HEK293T (cell line): ENCODE results near the gene CSF1R.

Experiments
- CTCF ChIA-PET: fragments of 350-600 bp; formaldehyde crosslinking; extraction: SDS; loops from one replicate; lab custom pipeline; 2021; ENCODE audit warnings: antibody characterized with exemption, inconsistent platforms; lab: Yijun Ruan, JAX
- POLR2A ChIA-PET: fragments of 350-600 bp; formaldehyde crosslinking; extraction: SDS; loops from one replicate; lab custom pipeline; 2020; ENCODE audit warnings: antibody characterized with exemption, inconsistent platforms; lab: Yijun Ruan, JAX
- DNase-seq: peaks from one replicate; pipeline ENCODE4 v3.0.0; 2012; ENCODE audit warnings: mixed read lengths; ENCODE audit errors: extremely low spot score
- ARNT ChIP-seq: fragments of 450-650 bp; IDR thresholded peaks from 2 replicates; pipeline ENCODE4 v1.6.1; 2017; ENCODE audit warnings: mild to moderate bottlenecking
- BHLHE40 ChIP-seq: fragments of 450-650 bp; IDR thresholded peaks from 2 replicates; pipeline ENCODE4 v1.6.1; 2016; ENCODE audit warnings: mild to moderate bottlenecking, moderate library complexity, borderline replicate concordance
- CTBP1 ChIP-seq: fragments of 450-650 bp; IDR thresholded peaks from 2 replicates; pipeline ENCODE4 v1.6.1; 2016; ENCODE audit warnings: borderline replicate concordance
- ELF4 ChIP-seq: fragments of 450-650 bp; IDR thresholded peaks from 2 replicates; pipeline ENCODE4 v1.6.1; 2017; ENCODE audit warnings: antibody characterized with exemption
- FOXA1 ChIP-seq: fragments of 450-650 bp; IDR thresholded peaks from 2 replicates; pipeline ENCODE4 v1.6.1; 2016; ENCODE audit warnings: mild to moderate bottlenecking
- FOXK2 ChIP-seq: fragments of 450-650 bp; IDR thresholded peaks from 2 replicates; pipeline ENCODE4 v1.6.1; 2016; ENCODE audit warnings: mild to moderate bottlenecking
- FOXM1 ChIP-seq: fragments of 450-650 bp; IDR thresholded peaks from 2 replicates; pipeline ENCODE4 v1.6.1; 2017; ENCODE audit warnings: mild to moderate bottlenecking, borderline replicate concordance
- HDGF ChIP-seq: fragments of 450-650 bp; IDR thresholded peaks from 2 replicates; pipeline ENCODE4 v1.6.1; 2017; ENCODE audit warnings: antibody characterized with exemption, borderline replicate concordance
- L3MBTL2 ChIP-seq: fragments of 450-650 bp; conservative IDR thresholded peaks from 2 replicates; pipeline ENCODE4 v1.6.1; 2016; ENCODE audit warnings: mild to moderate bottlenecking
- LEF1 ChIP-seq: fragments of 450-650 bp; IDR thresholded peaks from 2 replicates; pipeline ENCODE4 v1.6.1; 2017; ENCODE audit warnings: mild to moderate bottlenecking, borderline replicate concordance
- NFRKB ChIP-seq: fragments of 450-650 bp; IDR thresholded peaks from 2 replicates; pipeline ENCODE4 v1.6.1; 2016; ENCODE audit warnings: mild to moderate bottlenecking, moderate library complexity
- SP1 ChIP-seq: fragments of 450-650 bp; IDR thresholded peaks from 2 replicates; pipeline ENCODE4 v1.6.1; 2017
- SUZ12 ChIP-seq: fragments of 450-650 bp; IDR thresholded peaks from 2 replicates; pipeline ENCODE4 v1.6.1; 2016; ENCODE audit warnings: mild to moderate bottlenecking
- TARDBP ChIP-seq: fragments of 450-650 bp; IDR thresholded peaks from 2 replicates; pipeline ENCODE4 v1.6.1; 2016
- ZNF384 ChIP-seq: fragments of 450-650 bp; IDR thresholded peaks from 2 replicates; pipeline ENCODE4 v1.6.1; 2016
- TF ChIP-seq, protein P1 (sequence below): fragments of 450-650 bp; IDR thresholded peaks from 2 replicates; pipeline ENCODE4 v1.6.1; 2016

CSF1R gene

DNA sequence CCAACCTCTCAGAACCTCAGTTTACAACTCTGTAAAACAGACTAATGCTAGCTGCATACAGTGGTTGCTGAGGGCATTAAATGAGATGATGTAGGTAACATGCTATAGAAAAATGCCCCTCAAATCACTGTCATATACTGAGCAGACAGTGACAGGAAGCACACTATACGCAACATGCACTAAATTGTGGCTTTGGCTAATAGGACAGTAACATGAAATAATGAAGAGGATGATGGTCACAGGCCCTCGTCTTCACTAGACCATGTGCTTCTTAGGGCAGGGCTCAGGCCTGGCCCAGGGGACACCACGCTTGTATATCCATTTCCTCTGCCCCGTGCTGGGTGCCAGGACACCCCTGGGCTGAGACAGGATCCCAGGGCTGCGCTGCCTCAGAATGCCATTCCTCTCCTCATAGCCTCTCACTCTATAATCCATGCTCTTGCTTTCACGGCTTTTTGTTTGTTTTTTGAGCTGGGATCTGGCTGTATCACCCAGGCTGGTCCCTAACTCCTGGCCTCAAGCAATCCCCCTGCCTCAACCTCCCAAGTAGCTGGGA lies 18.9 kb downstream of the CSF1R start:
- POLR2A ChIA-PET, result no interaction called here
- no peak for DNase-seq
- CTCF ChIA-PET, result no interaction called here
- TF ChIP-seq FOXK2 (no peak), SP1 (no peak), BHLHE40 (no peak), LEF1 (no peak), CTBP1 (no peak), NFRKB (no peak), ARNT (no peak), FOXM1 (no peak), TARDBP (no peak), HDGF (no peak), SUZ12 (no peak), ZNF384 (no peak), L3MBTL2 (no peak)
- TF ChIP-seq, protein P1, sequence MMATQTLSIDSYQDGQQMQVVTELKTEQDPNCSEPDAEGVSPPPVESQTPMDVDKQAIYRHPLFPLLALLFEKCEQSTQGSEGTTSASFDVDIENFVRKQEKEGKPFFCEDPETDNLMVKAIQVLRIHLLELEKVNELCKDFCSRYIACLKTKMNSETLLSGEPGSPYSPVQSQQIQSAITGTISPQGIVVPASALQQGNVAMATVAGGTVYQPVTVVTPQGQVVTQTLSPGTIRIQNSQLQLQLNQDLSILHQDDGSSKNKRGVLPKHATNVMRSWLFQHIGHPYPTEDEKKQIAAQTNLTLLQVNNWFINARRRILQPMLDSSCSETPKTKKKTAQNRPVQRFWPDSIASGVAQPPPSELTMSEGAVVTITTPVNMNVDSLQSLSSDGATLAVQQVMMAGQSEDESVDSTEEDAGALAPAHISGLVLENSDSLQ, result no peak

DNA sequence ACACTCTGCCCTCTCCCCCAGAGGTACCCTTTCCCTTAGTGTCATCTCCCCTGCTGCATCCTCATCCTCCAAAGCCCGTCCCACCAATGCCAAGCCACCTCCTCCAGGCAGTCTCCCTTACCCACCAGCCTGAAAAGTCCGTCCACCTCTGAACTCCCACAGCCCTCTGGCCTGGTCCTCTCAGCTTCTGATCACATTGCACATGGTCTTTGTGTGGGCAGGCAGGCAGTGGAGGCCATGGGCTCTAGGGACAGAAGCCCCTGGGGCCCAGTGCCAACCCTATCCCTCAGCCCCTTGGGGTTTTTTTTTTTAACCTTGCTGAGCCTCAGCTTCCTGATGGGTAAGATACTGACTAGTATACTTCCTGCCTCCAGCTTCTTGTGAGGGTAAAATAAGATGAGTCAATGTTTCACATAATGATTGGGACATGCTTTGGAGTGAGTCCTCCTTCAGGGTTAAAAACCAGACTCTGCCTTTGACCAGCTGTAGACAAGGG lies 19.4 kb downstream of the CSF1R start:
- DNase-seq, result no peak
- ChIA-PET POLR2A (no interaction called here), CTCF (no interaction called here)
- TF ChIP-seq FOXK2, result no peak
- no peak for TF ChIP-seq L3MBTL2
- no peak for TF ChIP-seq BHLHE40
- TF ChIP-seq FOXM1, result no peak
- no peak for TF ChIP-seq NFRKB
- no peak for TF ChIP-seq TARDBP
- no peak for TF ChIP-seq SP1
- TF ChIP-seq LEF1, result no peak
- TF ChIP-seq CTBP1, result no peak
- no peak for TF ChIP-seq ARNT
- no peak for TF ChIP-seq SUZ12
- no peak for TF ChIP-seq FOXA1
- TF ChIP-seq, protein P1, result no peak
- TF ChIP-seq HDGF, result no peak
- TF ChIP-seq ELF4, result no peak
- TF ChIP-seq ZNF384, result no peak

DNA sequence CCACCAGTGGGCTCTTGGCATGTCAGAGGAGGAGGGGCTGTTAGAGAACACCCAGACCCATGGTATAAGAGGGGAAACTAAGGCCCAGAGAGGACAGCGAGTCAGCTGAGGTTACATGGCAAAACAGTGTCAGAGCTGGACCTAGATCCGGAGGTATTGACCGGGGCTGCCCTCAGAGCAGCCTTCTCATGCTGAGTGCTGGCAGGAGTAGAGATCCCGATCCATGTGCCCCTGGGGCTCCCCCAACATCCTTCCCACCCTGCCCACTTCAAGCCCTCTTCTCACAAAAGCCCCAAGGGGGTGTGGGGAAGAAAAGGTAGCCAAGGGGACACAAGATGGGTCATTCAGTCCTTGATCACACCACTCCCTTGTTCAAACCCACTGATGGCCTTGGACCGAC lies 19.9 kb downstream of the CSF1R start:
- TF ChIP-seq NFRKB, result no peak
- TF ChIP-seq BHLHE40, result no peak
- TF ChIP-seq FOXM1, result no peak
- no peak for TF ChIP-seq HDGF
- TF ChIP-seq LEF1, result no peak
- TF ChIP-seq TARDBP, result no peak
- TF ChIP-seq SUZ12, result no peak
- no peak for TF ChIP-seq ARNT
- no peak for TF ChIP-seq FOXA1
- TF ChIP-seq SP1, result no peak
- no peak for TF ChIP-seq FOXK2
- no peak for TF ChIP-seq ELF4
- no peak for TF ChIP-seq CTBP1
- TF ChIP-seq, protein P1, result no peak
- TF ChIP-seq ZNF384, result no peak
- ChIA-PET POLR2A (interaction anchor here (1.0 kb wide), 1 partner anchor 66 kb away, joined by 4 read pairs; the partner anchor contains the start of genes HMGXB3 and TIGD6), CTCF (interaction anchor here (0.6 kb wide), 2 partner anchors 9 to 16 kb away, joined by 3 read pairs; no protein-coding TSS in a partner anchor)
- DNase-seq, result no peak

DNA sequence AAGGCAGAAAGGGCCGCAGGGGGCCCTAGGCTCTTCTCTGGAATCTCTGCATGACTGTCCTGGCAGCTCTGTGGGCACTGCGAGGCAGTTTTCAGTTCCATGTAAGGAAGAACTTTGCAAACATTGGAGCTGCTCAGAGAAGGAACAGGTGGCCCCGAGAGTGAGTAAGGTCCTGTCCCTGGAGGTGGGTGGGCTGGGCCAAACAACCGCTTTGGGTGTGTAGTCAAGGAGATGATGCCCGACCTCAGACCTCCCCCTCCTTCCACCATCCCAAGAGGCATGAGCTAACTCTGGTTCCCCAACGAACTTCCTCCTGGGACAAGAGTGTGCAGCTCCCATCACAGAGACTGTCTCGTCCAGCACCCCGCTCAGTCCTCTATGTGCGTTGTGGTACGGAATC lies 20.5 kb downstream of the CSF1R start:
- ChIA-PET POLR2A (interaction anchor here (1.0 kb wide), 1 partner anchor 65 kb away, joined by 4 read pairs; the partner anchor contains the start of genes HMGXB3 and TIGD6), CTCF (interaction anchor here (0.6 kb wide), 2 partner anchors 9 to 17 kb away, joined by 3 read pairs; no protein-coding TSS in a partner anchor)
- TF ChIP-seq FOXM1 (no peak), ELF4 (no peak), ZNF384 (no peak), SP1 (no peak), LEF1 (no peak), TARDBP (no peak)
- TF ChIP-seq, protein P1, result no peak
- DNase-seq, result no peak

DNA sequence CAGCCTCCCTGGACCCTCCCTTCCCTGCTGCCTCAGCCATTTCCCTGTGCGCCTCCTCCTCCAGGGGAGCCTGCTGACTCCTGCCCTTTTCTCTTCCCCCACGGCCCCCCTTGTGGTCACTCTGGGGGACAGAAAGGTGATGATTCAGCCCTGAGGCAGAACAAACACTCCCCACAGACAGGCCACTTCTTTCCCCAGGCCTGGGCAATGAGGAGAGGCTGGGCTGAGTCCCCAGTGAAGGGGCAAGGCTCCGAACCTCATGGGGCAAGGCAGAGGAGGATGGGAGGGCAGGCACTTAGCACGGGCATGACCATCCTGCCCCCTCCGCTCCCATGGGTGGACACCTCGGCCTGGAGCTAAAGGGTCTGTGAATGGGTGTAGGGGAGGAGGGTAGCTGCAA lies 21.0 kb downstream of the CSF1R start:
- DNase-seq, result no peak
- POLR2A ChIA-PET, result interaction anchor here (0.8 to 1.0 kb wide), 2 partner anchors 12 to 65 kb away, joined by 4 read pairs; partner anchors contain the start of genes HMGXB3 and TIGD6
- CTCF ChIA-PET, result no interaction called here
- TF ChIP-seq TARDBP, result no peak
- TF ChIP-seq CTBP1, result no peak
- TF ChIP-seq LEF1, result no peak
- no peak for TF ChIP-seq ARNT
- TF ChIP-seq SUZ12, result no peak
- TF ChIP-seq FOXK2, result no peak
- no peak for TF ChIP-seq NFRKB
- no peak for TF ChIP-seq FOXM1
- TF ChIP-seq HDGF, result no peak
- no peak for TF ChIP-seq SP1
- no peak for TF ChIP-seq ZNF384
- TF ChIP-seq, protein P1, result no peak
- no peak for TF ChIP-seq FOXA1
- no peak for TF ChIP-seq BHLHE40
- TF ChIP-seq L3MBTL2, result no peak
- TF ChIP-seq ELF4, result no peak
